ENCODE data around the gene OGDH.

DNA sequence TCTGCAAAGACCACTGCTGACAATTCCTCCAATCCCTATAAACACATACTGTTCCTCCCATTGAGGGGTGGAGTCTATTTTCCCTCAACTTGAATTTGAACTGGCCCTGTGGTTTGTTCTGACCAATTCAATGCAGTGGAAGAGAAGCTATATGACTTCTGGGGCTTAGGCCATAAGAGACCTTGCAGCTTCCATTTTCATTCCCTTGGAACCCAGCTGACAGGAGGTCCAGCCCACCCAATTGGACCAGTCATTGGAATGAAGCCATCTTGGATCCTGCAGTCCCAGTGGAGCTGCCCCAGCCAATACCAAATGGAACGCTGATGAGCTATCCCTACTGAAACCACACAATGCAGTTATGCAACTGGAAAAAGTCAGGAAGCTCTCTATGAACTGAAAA, 15.5 kb upstream of the OGDH start:
- TF ChIP-seq EP300 (IDR thresholded peaks at IDR 0.05), result no peak
- TF ChIP-seq, protein P1, sequence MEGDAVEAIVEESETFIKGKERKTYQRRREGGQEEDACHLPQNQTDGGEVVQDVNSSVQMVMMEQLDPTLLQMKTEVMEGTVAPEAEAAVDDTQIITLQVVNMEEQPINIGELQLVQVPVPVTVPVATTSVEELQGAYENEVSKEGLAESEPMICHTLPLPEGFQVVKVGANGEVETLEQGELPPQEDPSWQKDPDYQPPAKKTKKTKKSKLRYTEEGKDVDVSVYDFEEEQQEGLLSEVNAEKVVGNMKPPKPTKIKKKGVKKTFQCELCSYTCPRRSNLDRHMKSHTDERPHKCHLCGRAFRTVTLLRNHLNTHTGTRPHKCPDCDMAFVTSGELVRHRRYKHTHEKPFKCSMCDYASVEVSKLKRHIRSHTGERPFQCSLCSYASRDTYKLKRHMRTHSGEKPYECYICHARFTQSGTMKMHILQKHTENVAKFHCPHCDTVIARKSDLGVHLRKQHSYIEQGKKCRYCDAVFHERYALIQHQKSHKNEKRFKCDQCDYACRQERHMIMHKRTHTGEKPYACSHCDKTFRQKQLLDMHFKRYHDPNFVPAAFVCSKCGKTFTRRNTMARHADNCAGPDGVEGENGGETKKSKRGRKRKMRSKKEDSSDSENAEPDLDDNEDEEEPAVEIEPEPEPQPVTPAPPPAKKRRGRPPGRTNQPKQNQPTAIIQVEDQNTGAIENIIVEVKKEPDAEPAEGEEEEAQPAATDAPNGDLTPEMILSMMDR (IDR thresholded peaks at IDR 0.05), result no peak
- TF ChIP-seq POLR2A (IDR thresholded peaks at IDR 0.05), result no peak

Data from ovary (tissue), 3 donors.